DMS53 treated with DMSO at 0.1 percent for 48 hours (cell line): ENCODE data around the gene YIPF1.
"Not testable (repeated sequence)": the region's sequence is repeated elsewhere in the genome, so short reads cannot be mapped to it uniquely, and the experiment has no call there.

ENCODE experiments used
- DNase-seq: peaks from one replicate; lab custom pipeline; 2025; ENCODE audit not compliant: unreplicated experiment; lab: John Stamatoyannopoulos, UW

YIPF1 gene

GRCh38 chr1:53895421-53895820 lies 5.8 kb upstream of the YIPF1 start:
- no peak for DNase-seq

GRCh38 chr1:53894644-53895043 lies 5.0 kb upstream of the YIPF1 start:
- DNase-seq, result no peak

GRCh38 chr1:53893999-53894636 lies 4.5 kb upstream of the YIPF1 start, which contains the start of gene DIO1:
Gene DIO1 (plus strand): TSS chr1:53894187. CDS start chr1:53894211, 24 bp downstream.
- peak; percentile 9 for DNase-seq

GRCh38 chr1:53892911-53893310 lies 3.3 kb upstream of the YIPF1 start:
- no peak for DNase-seq

- DNase-seq, result no peak
Measured at GRCh38 chr1:53891678-53892077, 2.1 kb upstream of the YIPF1 start.

GRCh38 chr1:53891018-53891417 lies 1.4 kb upstream of the YIPF1 start:
- no peak for DNase-seq

- no peak for DNase-seq
Measured at GRCh38 chr1:53890522-53890941, 935 bp upstream of the YIPF1 start.

- no peak for DNase-seq
Measured at GRCh38 chr1:53888681-53889080, 916 bp downstream of the YIPF1 start.

GRCh38 chr1:53883600-53883999 lies 6.0 kb downstream of the YIPF1 start:
- DNase-seq, result not testable (repeated sequence)

GRCh38 chr1:53881853-53882252 lies 7.7 kb downstream of the YIPF1 start:
- DNase-seq, result not testable (repeated sequence)

- DNase-seq, result peak; percentile 81
Measured at GRCh38 chr1:53878492-53879105, 11.0 kb downstream of the YIPF1 start.

- DNase-seq, result not testable (repeated sequence)
Measured at GRCh38 chr1:53875150-53875549, 14.4 kb downstream of the YIPF1 start.

GRCh38 chr1:53871773-53872484 lies 17.7 kb downstream of the YIPF1 start:
- no peak for DNase-seq

- DNase-seq, result no peak
Measured at GRCh38 chr1:53871221-53871620, 18.4 kb downstream of the YIPF1 start.

GRCh38 chr1:53869454-53870117 lies 20.0 kb downstream of the YIPF1 start:
- DNase-seq, result no peak

GRCh38 chr1:53868565-53868964 lies 21.0 kb downstream of the YIPF1 start:
- DNase-seq, result no peak

GRCh38 chr1:53862507-53862906 lies 27.1 kb downstream of the YIPF1 start:
- DNase-seq, result no peak

GRCh38 chr1:53860967-53861411 lies 28.6 kb downstream of the YIPF1 start:
- peak; percentile 84 for DNase-seq

- no peak for DNase-seq
Measured at GRCh38 chr1:53851571-53852285, 37.9 kb downstream of the YIPF1 start.

- no peak for DNase-seq
Measured at GRCh38 chr1:53850082-53850673, 39.4 kb downstream of the YIPF1 start.
